ENCODE measurements around the gene ITFG1.

Gene ITFG1

GRCh38 chr16:47488051-47488450, 27.2 kb upstream of the ITFG1 start:
- ATAC-seq: no peak
- no peak for TF ChIP-seq PATZ1 (CRISPR knock-in tag; IDR thresholded peaks at IDR 0.05; ENCODE audit: borderline replicate concordance)
- TF ChIP-seq ISL1 (CRISPR knock-in tag; IDR thresholded peaks at IDR 0.05): no peak
- TF ChIP-seq ZNF565 (CRISPR knock-in tag; conservative IDR thresholded peaks at IDR 0.05; ENCODE audit: low read depth): no peak
- no peak for TF ChIP-seq PPARA (CRISPR knock-in tag; IDR thresholded peaks at IDR 0.05; ENCODE audit: borderline replicate concordance)
- TF ChIP-seq ZFP30 (CRISPR knock-in tag; IDR thresholded peaks at IDR 0.05): no peak
- TF ChIP-seq TSHZ2 (CRISPR knock-in tag; IDR thresholded peaks at IDR 0.05): no peak
- TF ChIP-seq SNAI2 (CRISPR knock-in tag; IDR thresholded peaks at IDR 0.05): no peak
- no peak for TF ChIP-seq ZNF70 (CRISPR knock-in tag; IDR thresholded peaks at IDR 0.05)
- TF ChIP-seq CSDC2 (CRISPR knock-in tag; IDR thresholded peaks at IDR 0.05): no peak

- TF ChIP-seq PPARA (CRISPR knock-in tag; IDR thresholded peaks at IDR 0.05; ENCODE audit: borderline replicate concordance): no peak
- no peak for TF ChIP-seq ZNF70 (CRISPR knock-in tag; IDR thresholded peaks at IDR 0.05)
- TF ChIP-seq ZFP30 (CRISPR knock-in tag; IDR thresholded peaks at IDR 0.05): no peak
- TF ChIP-seq CSDC2 (CRISPR knock-in tag; IDR thresholded peaks at IDR 0.05): no peak
- no peak for TF ChIP-seq ZNF8 (CRISPR knock-in tag; IDR thresholded peaks at IDR 0.05)
- no peak for TF ChIP-seq CSRNP3 (CRISPR knock-in tag; IDR thresholded peaks at IDR 0.05)
- no peak for TF ChIP-seq SNAI2 (CRISPR knock-in tag; IDR thresholded peaks at IDR 0.05)
- no peak for TF ChIP-seq ESRRG (CRISPR knock-in tag; IDR thresholded peaks at IDR 0.05)
- no peak for TF ChIP-seq TCF4 (CRISPR knock-in tag; IDR thresholded peaks at IDR 0.05; ENCODE audit: borderline replicate concordance)
- no peak for TF ChIP-seq PATZ1 (CRISPR knock-in tag; IDR thresholded peaks at IDR 0.05; ENCODE audit: borderline replicate concordance)
- no peak for TF ChIP-seq ARNTL (CRISPR knock-in tag; IDR thresholded peaks at IDR 0.05; ENCODE audit: borderline replicate concordance, low read depth)
- no peak for TF ChIP-seq ZC3H10 (CRISPR knock-in tag; IDR thresholded peaks at IDR 0.05)
- no peak for TF ChIP-seq TOX (CRISPR knock-in tag; IDR thresholded peaks at IDR 0.05; ENCODE audit: borderline replicate concordance)
- no peak for TF ChIP-seq OSR1 (CRISPR knock-in tag; IDR thresholded peaks at IDR 0.05)
- no peak for ATAC-seq
These were observed 26.0 kb upstream of the ITFG1 start for GRCh38 chr16:47486856-47487255.

- ATAC-seq: no peak
- TF ChIP-seq RARB (CRISPR knock-in tag; IDR thresholded peaks at IDR 0.05) (no peak), OSR1 (CRISPR knock-in tag; IDR thresholded peaks at IDR 0.05) (no peak), CSRNP3 (CRISPR knock-in tag; IDR thresholded peaks at IDR 0.05) (no peak), ARNTL (CRISPR knock-in tag; IDR thresholded peaks at IDR 0.05; ENCODE audit: borderline replicate concordance, low read depth) (no peak), POU6F1 (CRISPR knock-in tag; IDR thresholded peaks at IDR 0.05; ENCODE audit: borderline replicate concordance, low read depth) (no peak), TSHZ2 (CRISPR knock-in tag; IDR thresholded peaks at IDR 0.05) (no peak), ESRRG (CRISPR knock-in tag; IDR thresholded peaks at IDR 0.05) (no peak), BACH2 (CRISPR knock-in tag; IDR thresholded peaks at IDR 0.05; ENCODE audit: borderline replicate concordance) (no peak), PATZ1 (CRISPR knock-in tag; IDR thresholded peaks at IDR 0.05; ENCODE audit: borderline replicate concordance) (no peak)
These were observed 22.8 kb upstream of the ITFG1 start for GRCh38 chr16:47483616-47484015.
